Right renal cortex interstitium (tissue), 3 donors: ENCODE data around the gene SDC3. TPM values are rescaled to one million over a fixed set of nuclear protein-coding genes. Genes with fewer than 3 reads are reported as not detected.
A peak's percentile ranks its signal among the peaks of the same experiment; 100 is the strongest.

Experiments used
- DNase-seq, 3 donors: peaks; one replicate each; pipeline ENCODE4 v3.0.0-alpha.2; 2013; ENCODE audit warnings: low read depth in 3 of 3, low spot score in 2 of 3
- polyA plus RNA-seq, 3 donors: library from polyadenylated mRNA; unstranded; fragments of 120-200 nt; gene quantifications; one replicate each; pipeline ENCODE4 v1.2.1, GENCODE V29; 2013; ENCODE audit not compliant: insufficient read length in 3 of 3

The SDC3 gene
- polyA plus RNA-seq, 3 donors: 22.6 to 25.3 (median 25.2) TPM

GRCh38 chr1:30855686-30856259, 52.8 kb downstream of the SDC3 start:
- DNase-seq: no peak

DNA sequence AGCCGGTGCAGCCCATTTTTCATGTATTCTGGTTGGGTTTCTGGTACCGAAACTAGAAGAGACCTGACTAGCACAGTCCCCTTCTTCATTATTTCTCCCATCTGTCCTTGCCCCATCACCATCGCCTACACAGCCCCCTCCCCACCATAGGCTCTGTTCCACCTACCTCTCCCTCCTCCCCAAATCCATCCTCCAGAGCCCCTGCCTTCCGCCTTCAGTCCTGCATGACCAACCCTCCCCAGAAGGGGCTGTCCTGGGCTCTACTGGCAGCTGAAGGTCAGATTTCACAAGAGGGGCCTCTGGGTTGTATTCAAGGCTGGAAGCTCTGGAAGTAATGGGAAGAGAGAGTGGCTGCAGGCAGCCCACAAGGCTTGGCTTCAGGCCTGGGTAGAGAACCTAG, 55.2 kb downstream of the SDC3 start:
- no peak for DNase-seq

DNA sequence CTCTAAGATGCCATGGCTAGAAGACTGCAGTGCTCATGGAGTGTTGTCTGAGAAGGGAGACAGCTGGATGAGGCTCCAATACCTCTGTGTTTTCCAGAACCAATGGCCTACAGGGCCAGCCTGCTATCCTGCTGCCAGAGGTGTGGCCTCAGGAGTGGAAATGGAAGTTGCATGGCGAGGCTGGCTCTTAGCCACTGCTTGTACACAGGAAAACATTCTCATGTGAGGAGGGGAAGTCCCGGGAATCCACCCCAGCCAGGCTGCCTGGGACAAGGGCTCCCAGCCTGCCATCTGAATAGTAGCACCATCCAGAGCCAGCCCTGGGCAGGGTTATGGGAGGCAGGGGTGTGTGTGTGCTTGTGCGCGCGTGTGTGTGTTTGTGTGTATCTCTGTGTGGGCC, 56.5 kb downstream of the SDC3 start:
- no peak for DNase-seq

DNA sequence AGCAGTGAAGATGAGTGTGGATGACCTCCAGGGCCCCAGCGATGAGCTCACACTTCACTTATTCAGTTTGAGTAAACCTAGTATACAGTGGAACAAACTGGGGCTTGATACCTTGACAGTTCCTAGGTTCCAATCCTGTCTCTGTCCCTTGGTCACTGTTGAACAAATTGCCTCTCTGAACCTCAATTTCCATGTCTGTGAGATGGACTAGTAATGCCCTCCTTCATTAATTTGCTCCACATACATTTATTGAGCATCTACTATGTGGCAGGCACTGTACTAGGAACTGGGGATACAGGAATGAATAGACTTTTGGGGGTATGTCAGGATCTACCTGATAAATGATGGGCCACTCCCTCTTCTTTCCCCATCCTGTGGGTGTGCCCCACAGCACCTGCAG, 57.3 kb downstream of the SDC3 start:
- DNase-seq: no peak

DNA sequence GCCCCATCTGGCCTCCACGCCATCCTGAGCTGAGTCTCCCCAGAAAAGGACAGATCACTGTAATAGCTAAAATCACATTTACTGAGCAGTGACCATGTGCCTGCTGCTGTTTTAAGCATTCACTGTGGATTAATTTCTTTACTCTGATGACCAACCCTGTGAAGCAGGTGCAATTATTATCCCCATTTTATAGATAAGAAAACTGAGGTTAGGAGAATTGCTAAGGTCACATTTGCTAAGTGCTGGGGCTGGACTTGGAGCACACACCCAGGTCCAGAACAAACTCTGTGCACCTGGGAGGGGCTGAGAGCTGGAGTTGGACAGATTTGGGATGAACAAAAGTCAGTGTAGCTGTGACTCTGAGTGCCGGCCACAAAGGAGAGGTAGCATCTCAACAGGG, 58.0 kb downstream of the SDC3 start:
- no peak for DNase-seq

- no peak for DNase-seq
Measured at GRCh38 chr1:30848130-30848529, 60.4 kb downstream of the SDC3 start.

- DNase-seq: peak in 1 of 3 donors; percentile 43
Measured at GRCh38 chr1:30847358-30847972, 61.1 kb downstream of the SDC3 start.

DNA sequence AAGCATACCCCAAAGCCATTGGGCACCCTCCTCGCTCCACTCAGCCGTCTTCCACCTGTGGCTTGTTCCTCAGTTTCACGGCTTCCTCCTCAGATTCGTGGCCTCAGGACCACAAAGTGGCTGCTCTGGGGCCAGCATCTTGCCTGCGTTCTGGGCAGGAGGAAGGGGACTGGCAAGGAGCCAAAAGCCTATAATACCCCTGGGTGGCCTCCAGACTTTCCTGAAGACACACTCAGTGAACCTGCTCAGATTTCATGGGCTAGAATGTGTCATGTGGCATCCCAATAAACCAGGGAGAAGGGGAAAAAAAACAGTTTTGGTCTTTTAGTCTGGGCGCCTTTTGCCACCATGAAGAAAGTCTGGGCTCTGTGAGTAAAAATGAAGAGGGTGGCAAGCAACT, 62.0 kb downstream of the SDC3 start:
- DNase-seq: no peak

DNA sequence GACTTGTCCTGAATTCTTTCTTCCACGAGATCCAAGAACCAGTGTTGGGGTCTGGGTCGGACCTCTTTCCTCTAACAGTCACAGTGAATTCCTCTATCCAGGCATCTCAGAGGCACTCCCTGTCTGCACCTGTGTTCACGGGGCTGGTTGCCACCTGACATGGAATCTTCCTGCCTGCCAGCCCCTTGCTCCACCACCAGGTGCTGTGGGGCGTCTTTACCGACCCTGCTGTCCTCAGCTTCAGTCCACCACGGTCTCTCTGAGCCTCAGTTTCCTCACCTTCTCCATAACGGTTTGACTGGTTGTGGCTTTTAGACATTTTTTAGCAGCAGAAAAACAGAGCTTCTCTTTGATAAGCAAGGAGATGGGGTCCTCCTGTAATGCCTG, 62.7 kb downstream of the SDC3 start:
- DNase-seq: no peak

DNA sequence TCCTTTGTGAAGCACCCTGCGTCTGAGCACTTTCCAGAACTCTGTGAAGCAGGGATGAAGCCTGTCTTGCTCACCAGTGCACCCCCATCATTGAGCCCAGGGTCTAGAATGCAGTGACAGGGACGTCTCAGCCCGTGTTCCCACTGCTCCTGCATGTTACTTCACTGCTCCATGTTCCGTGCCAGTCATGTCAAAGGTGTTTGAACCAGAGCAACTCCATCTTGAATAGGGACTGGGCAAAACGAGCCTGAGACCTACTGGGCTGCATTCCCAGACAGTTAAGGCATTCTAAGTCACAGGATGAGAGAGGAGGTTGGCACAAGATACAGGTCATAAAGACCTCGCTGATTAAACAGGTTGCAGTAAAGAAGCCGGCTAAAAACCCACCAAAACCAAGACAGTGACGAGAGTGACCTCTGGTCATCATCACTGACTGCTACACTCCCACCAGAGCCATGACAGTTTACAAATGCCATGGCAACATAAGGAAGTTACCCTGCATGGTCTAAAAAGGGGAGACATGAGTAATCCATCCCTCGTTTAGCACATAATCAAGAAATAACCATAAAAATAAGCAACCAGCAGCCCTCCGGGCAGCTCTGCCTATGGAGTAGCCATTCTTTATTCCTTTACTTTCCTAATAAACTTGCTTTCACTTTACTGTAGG, 63.2 kb downstream of the SDC3 start:
- DNase-seq: no peak

- no peak for DNase-seq
Measured at GRCh38 chr1:30844631-30845030, 63.9 kb downstream of the SDC3 start.

DNA sequence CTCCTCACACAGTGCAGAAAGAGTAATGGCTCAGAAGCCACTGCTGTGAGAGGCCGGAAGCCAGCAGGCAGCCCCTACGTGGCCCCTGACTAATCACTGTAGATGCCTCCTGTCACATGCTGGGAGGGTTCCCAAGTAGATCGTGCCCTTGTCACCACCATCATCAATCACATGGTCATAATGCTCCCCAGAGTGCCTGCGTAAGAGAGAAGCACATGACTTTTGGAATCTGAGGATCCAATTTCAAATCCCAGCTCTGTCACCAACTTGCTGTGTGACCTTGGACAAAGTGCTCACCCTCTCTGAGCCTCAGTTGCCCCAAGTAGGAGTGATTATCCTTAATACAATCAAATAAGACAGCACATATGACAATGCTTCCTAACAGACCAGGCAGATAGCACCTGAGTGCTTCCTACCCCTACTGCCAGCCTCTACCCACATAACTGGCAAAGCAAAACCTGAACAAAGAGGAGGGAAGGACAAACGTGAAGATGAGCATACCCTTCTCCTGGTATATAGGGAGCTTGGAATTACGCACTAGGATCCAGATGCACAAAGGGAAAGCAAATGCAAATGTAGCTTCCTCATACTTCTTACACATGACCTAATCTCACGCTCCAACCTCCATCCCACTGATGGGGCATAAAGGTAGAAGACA, 65.7 kb downstream of the SDC3 start:
- DNase-seq: peak; percentile 41 to 65 (median 63)

DNA sequence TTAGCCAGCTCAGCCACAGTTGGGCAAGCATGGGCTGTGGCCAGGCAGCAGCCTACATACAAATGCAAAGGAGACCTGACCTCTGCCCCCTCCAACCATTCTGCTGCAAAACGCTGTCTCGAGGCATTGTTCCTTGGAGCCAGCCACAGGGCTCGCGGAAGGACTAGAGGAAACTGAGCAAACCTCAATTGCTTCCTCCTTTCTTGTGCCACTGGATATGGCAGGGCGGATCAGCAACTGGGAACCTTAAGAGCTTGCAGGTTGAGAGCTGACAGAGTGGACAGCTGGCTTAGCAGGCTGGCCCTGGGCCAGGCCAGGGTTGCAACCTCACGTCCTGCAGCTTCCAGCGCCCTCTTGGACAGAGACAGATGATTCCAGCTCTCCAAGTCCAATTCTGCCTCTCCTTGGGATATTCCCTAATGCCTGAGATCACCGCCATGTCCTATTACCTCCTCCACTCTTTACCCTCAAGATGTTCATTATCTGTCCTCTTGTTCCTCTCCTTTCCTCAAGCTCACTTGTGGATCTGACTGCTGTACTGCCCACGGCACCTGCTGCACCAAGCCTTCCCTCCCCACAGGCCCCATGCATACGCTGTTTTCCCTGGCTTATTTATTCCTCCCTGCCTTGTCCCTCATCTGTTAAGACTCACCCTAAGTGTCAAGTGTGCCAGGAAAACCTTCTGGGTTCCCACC, 67.5 kb downstream of the SDC3 start:
- no peak for DNase-seq

DNA sequence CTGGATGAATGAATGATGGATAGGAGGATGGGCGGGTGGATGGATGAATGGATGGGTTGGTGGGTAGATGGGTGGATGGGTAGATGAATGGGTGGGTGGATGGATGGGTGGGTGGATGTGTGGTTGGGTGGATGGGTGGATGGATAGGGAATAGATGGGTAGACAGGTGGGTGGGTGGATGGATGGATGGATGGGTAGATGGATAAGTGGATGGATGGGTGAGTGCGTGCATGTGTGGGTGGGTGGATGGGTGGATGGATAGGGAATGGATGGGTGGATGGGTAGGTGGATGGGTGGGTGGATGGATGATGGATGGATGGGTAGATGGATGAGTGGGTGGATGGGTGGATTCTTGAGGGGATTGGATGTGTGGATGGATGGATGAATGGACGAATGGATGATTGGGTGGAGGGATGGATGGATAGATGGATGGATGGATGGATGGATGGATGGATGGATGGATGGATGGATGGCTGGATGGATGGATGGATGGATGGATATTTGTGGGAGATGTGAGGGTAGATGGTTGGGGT, 68.7 kb downstream of the SDC3 start:
- no peak for DNase-seq

GRCh38 chr1:30838996-30839395, 69.6 kb downstream of the SDC3 start:
- no peak for DNase-seq

GRCh38 chr1:30837653-30838052, 70.9 kb downstream of the SDC3 start:
- no peak for DNase-seq

- DNase-seq: no peak
Measured at GRCh38 chr1:30834253-30834652, 74.3 kb downstream of the SDC3 start.

DNA sequence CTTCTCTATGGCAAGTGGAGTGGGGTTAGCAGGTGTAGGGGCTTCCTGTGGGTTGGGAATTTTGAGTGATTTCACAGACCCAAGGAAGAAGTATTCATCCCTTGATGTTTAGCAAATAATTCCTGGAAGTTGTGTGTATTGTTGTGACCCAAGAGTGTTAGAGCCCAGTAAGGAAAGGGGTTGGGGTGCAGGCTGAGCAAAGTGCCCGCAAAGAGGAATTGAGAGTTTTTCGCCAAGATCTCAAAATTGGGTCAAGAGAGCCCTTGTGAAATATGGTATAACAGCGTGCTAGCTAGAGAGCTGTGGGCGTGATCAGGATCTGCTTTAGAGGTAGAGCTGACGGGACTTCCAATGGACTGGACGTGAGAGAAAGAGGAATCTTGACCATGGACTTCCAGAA, 78.0 kb downstream of the SDC3 start:
- DNase-seq: no peak

DNA sequence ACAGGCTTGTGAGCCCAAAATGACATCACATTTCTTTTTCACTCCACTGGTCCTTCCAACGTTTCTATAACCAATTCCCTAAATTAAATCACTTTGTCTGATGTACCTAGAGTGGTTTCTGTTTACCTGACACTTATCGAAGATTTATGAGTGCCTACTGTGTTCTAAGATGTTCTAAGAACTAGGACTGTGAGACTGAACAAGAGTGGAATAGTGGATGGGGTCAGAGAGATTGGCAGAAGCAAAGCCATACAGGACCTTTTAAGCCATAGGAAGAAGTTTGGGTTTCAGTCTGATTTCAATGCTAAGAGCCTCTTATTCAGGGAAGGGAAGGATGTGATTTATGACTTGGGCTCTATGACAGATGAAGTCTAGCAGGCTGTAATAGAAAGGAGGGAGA, 78.7 kb downstream of the SDC3 start:
- DNase-seq: no peak

DNA sequence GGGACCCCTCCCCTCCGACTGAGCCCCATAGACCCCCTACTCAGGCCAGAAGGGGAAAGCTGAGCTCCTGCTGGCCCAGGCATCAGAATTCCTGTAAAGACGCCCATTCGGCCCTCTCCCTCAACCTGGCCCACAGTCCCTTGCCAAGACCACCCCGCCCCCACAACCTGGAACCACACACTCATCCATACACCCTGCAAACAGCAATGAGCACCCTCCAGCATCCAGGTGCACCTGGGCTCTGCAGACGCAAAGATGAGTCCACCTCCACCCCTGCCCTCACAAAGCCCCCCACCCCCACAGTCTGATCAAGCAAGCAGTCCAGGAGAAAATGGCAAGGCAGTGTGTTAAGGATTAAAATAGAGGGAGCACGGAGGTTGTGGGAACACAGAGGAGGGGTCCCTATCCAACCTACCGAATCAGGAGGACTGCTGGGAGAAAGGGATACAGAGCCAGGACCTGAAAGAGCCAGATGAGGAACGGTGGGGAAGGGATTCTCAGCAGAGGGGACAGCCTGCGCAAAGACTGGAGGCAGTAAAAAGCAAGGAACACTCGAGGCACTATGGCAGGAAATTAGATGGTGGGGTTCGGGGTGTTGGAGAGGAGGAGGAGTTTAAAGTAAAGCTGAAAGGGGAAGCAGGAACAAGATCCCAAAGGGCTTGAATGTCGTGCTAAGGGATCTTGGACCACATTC, 83.7 kb downstream of the SDC3 start:
- DNase-seq: no peak
